SW480 (cell line): ENCODE measurements around the gene EFCC1.
A peak's percentile ranks its signal among the peaks of the same experiment; 100 is the strongest.
"Not testable (repeated sequence)": the region's sequence is repeated elsewhere in the genome, so short reads cannot be mapped to it uniquely, and the experiment has no call there.

Experiments
- DNase-seq: peaks from one replicate; pipeline ENCODE4 v3.0.0-alpha.2; 2016; ENCODE audit warnings: low spot score

EFCC1 gene

GRCh38 chr3:129054605-129055104 is 53.6 kb downstream of the EFCC1 start:
- no peak for DNase-seq

GRCh38 chr3:129056451-129057173 is 55.5 kb downstream of the EFCC1 start:
- no peak for DNase-seq

DNA sequence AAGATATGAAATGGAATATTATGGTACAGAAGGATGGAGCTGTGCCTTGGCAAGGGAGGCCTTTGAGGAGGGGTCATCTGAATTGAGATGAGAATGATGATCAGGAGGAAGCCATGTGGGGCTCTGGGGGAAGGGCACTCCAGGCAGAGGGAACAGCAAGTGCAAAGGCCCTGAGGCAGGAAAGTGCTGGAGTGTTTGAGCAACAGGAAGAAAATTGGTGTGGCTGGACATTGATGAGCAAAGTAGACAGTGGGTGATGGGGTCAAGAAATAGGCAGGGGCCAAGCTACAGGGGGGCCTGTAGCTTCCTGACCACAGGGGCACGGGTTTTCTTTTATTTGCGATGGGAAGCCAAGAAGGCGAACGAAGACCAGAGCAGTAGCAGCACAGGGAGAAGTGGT is 56.1 kb downstream of the EFCC1 start:
- no peak for DNase-seq

- DNase-seq, result no peak
These were observed 57.5 kb downstream of the EFCC1 start for GRCh38 chr3:129058441-129059200.

GRCh38 chr3:129059311-129059958 is 58.3 kb downstream of the EFCC1 start:
- DNase-seq, result no peak

GRCh38 chr3:129060276-129061022 is 59.3 kb downstream of the EFCC1 start, which contains the start of gene GP9:
TSS of gene GP9 (plus strand) at chr3:129060779. CDS start at chr3:129061740, 961 bp downstream.
- no peak for DNase-seq

DNA sequence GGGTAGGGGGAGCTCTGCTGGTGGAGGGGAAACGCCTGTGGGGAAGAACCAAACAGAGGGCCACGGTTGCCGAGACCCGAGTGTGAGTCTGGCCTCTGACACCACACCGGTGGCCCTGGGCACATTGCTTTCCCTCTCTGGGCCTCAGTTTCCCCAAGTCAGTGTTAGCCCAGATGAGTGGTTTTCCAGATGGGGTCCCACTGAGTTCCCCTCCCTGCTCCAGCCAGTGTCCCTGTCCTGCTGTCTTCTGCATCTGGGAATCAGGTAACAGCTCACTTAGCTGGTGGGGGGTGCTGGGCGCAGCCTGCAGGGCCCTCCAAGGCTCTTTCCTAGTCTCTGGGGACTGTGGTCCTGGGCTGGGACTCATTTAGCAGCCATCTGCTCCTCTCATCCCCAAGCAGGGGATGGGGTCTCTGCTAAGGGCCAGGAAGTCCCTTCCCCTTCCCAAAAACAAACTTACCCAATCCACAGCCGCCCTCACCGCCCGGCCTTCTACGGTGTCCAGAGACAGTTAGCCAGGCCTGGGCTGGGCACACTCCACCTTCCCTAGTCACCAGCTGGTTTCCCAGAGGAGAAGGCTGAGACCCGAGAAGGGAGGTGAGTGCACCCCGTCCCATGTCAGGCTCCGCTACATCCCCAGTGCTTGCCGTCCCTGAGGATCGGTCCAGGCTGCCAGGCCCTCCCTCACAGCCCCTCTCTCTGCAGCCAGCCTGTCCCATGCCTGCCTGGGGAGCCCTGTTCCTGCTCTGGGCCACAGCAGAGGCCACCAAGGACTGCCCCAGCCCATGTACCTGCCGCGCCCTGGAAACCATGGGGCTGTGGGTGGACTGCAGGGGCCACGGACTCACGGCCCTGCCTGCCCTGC is 60.2 kb downstream of the EFCC1 start:
- no peak for DNase-seq

DNA sequence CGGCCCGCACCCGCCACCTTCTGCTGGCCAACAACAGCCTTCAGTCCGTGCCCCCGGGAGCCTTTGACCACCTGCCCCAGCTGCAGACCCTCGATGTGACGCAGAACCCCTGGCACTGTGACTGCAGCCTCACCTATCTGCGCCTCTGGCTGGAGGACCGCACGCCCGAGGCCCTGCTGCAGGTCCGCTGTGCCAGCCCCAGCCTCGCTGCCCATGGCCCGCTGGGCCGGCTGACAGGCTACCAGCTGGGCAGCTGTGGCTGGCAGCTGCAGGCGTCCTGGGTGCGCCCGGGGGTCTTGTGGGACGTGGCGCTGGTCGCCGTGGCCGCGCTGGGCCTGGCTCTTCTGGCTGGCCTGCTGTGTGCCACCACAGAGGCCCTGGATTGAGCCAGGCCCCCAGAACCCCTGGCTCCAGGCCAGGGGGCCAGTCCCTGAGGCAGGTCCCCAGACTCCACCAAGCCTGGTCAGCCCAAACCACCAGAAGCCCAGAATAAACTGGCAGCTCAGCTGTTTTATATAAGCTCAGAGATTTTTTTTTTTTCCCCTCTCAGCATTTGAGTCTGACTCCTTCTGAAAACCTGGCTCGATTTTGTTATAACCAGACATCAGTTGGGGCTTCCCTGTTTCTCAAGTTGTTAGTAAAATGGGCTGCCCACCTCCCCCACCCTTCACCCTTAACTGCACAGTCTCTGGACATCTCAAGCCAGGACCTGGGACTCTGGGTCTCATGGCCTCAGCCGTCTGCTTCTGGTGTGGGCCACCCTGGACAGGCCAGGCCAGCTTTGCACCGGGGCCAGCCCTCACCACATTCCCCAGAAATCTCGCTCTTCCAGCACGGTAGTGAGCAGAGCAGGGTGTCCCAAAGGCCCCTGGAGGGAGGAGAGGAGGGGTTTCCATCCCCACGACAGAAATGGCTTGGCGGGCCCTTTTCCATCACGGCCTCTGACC is 61.1 kb downstream of the EFCC1 start:
- DNase-seq, result no peak

- no peak for DNase-seq
These were observed 62.1 kb downstream of the EFCC1 start for GRCh38 chr3:129063091-129063640.

DNA sequence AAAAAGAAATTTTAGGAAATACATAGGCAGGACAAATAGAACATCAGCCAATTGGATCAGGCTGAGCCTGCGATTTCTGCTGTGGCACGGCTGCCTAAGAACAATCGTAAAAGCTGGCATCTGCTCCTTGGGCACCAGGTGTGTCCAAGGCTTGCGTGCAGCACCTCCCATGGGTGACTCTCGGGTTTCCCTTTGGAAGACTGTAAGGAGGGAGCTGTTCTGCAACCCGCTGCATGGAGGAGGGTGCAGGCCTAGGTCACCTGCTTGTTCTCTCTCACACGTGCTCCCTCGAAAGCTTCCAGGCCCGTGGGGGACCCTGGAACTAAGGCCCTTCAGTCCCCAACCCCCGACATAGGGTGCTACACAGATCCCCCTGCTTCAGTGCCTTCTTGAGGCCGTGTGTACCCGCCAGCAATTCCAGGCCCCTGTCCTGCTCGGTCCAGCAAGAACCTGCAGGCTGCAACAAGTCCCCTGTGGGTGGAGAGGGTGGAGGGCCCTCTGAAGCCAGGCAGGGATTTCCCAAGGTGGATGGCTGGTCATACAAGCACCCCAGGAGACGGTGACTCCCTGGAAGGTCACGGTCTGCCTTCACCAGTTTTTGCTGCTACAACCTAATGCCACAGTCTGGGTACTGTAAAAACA is 62.9 kb downstream of the EFCC1 start:
- DNase-seq, result no peak

DNA sequence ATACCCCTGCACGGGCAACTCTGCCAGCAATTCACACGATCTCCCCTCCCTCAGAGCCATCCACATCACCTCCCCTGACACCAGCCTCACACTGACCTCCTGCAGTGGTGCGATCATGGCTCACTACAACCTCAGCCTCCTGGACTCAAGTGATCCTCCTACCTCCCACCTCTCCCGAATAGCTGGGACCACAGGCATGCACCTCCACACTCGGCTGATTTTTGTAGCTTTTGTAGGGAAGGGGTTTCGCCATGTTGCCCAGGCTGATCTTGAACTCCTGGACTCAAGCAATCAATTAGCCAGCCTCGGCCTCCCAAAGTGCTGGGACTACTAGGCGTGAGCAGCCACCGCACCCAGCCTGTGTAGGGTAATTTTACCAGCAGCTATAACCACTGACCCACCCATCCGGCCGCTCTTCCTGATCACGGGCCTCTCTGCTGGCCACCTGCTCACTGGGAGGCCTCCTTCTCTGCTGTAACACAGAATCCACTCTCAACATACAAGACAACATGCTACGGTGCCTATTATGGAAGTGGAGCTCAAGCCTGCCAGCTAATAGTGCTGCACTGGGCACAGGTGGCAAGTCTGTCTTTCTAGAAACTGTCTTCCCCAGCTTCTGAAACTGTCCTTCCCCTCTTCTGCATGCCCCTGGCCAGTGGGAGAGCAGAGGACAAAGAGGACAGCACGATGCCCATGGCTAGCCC is 64.1 kb downstream of the EFCC1 start:
- peak; percentile 26 for DNase-seq

DNA sequence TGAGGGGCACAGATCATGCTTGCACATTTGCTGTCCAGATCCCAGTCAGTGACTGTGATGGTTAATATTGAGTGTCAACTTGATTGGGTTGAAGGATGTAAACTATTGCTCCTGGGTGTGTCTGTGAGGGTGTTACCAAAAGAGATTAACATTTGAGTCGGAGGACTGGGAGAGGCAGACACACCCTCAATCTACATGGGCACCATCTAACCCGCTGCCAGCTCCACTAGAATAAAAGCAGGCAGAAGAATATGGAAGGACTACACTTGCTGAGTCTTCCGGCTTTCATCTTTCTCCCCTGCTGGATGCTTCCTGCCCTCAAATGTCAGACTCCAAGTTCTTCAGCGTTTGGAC is 64.6 kb downstream of the EFCC1 start:
- no peak for DNase-seq

DNA sequence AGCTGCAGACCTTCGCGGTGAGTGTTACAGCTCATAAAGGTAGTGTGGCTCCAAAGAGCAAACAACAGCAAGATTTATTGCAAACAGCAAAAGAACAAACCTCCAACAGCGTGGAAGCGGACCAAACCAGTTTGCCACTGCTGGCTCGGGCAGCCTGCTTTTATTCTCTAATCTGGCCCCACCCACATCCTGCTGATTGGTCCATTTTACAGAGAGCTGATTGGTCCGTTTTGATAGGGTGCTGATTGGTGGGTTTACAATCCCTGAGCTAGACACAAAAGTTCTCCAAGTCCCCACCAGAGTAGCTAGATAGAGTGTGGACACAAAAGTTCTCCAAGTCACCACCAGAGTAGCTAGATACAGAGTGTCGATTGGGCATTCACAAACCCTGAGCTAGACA is 66.6 kb downstream of the EFCC1 start:
- DNase-seq, result not testable (repeated sequence)

DNA sequence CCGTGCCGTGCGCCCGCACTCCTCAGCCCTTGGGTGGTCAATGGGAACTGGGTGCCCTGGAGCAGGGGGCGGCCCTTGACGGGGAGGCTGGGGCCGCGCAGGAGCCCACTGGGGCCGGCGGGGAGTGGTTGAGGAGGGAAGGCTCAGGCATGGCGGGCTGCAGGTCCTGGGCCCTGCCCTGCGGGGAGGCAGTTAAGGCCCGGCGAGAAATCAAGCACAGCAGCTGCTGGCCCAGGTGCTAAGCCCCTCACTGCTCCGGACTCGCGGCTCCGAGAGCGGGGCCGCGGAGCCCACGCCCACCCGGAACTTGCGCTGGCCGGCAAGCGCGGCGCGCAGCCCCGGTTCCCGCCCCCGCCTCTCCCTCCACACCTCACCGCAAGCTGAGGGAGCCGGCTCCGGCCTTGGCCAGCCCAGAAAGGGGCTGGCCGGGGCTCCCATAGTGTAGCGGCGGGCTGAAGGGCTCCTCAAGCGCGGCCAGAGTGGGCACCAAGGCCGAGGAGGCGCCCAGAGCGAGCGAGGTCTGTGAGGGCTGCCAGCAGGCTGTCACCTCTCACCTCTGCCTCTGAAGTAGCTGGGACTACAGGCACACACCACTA is 67.3 kb downstream of the EFCC1 start:
- no peak for DNase-seq

- not testable (repeated sequence) for DNase-seq
These were observed 68.4 kb downstream of the EFCC1 start for GRCh38 chr3:129069313-129070085.

DNA sequence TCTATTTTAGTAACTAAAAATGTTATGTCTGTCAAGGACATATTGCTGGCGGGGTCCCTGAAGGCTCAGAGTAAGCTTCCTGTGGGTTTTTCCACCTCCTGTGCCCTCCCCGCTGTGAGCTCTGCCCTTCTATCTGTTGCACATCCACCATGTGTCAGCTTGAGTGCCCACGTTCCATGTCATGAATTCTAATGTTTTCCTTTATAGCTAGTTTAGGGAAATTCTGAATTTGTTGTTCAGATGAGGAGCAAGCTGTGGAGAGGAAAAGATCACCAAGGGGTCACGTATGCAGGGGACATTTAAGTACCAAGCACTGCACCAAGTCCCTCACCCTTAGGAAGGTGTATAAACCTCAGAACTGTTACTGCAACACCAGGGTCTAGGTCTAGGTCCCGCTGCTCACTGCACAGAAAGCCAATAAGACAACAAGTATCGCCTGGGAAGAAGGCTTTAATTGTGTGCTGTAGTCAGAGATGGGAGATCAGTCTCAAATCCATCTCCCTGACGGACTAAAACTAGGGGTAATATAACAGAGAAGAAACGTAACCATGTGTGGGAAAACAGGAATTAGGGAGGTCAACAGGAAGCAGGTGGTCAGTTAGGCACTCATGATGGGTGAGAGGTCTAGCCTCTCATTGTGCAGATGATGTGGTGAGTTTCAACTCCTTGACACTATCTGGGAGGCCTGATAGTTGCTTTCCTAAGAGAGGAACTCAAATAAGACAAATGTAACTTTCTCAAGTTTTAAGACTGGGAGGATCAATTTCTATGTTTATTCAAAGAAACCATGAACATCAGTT is 69.2 kb downstream of the EFCC1 start:
- DNase-seq, result no peak
